NCI-H345 (cell line): ENCODE results near the gene LDLRAP1.
A peak's percentile ranks its signal among the peaks of the same experiment; 100 is the strongest.

Experiments used
- DNase-seq: peaks from one replicate; lab custom pipeline; 2025; lab: John Stamatoyannopoulos, UW

The LDLRAP1 gene

DNA sequence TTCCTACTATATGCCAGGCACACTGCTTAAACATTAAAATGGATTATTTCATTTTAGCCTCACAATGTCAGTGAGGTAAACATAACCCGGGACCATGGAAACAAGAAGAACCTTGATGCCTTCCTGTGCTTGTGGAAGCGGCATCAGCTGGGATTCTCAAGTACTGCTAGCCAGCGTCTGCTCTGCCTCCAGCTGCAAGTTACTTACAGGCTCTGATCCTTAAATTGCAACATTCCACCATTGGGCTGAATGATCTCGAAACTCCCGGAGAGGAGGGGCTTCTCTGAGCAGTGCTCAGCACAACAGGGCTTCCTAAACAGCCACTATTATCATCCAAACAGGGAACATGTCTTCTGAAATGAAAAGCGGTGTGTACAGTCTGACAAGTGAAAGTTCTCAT, 66.5 kb downstream of the LDLRAP1 start:
- no peak for DNase-seq

DNA sequence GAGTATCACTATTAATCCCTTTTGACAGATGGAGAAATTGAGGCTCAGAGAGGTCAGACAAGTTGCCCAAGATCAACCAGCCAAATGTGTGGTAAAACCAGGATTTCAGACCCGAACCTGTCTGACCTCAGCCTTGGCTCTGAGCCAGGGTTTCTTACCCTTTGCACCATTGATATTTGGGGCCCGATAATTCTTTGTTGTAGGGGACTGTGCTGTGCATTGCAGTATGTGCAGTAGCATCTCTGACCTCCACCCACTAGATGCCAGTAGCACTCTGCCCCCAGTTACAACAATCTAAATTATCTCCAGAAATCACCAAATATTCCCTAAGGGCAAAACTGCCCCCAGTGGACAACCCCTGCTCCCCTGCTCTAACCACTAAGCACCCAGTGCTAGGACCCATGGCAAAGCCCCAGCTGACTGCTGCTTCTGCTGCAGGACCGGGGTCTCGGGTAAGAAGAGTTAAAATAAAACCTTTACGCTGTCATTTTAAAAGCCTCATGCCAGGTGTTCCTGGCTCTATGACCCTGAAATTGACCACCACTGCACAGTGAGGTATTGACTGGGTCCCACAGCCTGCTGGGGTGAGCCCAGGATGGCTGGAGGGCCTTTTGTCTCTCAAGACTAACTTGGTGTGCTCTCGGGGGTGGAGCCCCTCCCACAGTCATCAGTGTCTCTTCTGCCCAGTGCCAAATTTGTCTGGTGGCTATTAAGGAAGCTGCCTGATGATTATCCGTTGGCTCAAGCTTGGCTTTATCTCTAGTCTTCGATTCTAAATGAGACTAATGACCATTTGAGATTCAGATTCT, 67.6 kb downstream of the LDLRAP1 start:
- DNase-seq, result no peak

DNA sequence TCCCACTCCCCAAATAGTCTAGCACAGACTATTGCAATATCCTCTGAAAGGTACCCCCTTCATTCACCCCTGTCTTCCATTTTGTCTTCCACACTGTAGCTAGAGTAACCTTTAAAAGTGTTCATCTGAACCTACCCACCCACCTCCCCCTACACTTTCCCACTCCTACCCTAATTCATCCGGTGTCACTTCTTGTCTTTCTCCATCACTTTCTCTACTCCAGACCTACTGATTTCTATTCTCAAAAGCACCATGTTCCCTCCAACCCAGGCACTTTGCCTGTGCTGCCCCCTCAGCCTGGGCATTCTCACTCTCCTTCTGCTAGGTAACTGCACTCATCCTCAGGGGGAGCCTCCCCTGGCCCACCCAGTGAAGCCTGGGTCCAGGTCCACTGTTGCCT, 68.4 kb downstream of the LDLRAP1 start:
- no peak for DNase-seq

DNA sequence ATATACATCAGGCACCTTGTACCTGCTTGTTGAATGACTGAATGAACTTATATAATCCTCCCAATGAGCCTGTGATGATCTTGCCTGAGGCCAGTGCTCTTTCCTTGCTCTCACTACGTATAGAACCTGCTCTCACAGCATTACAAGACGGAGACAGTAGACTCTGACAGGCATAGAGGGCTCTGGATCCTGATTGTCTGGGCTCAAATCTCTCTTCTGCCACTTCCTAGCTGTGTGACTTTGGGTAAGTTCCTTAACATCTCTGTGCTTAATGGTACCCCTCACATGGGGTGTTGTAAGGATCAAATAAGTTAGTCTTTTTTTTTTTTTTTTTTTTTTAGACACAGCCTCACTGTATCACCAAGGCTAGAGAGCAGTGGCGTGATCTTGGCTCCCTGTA, 69.0 kb downstream of the LDLRAP1 start:
- no peak for DNase-seq

DNA sequence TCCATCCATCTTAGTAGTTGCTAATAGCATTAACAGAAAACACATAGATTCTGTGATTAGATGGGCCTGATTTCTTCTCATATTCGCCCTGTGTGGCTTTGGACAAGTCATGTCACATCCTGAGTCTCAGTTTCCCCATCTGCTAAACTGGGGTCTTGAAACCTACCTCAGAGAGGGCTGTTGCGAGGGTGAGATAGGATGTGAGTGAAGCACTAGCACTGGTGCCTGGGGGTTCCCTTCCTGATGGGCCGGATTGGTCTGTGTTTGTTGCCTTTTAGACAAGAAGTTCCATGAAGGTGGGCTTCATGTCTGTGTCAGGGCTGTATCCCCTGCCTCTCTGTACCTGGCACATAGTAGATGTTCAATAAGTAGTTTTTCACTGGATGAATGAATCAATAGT, 69.7 kb downstream of the LDLRAP1 start:
- DNase-seq, result no peak

DNA sequence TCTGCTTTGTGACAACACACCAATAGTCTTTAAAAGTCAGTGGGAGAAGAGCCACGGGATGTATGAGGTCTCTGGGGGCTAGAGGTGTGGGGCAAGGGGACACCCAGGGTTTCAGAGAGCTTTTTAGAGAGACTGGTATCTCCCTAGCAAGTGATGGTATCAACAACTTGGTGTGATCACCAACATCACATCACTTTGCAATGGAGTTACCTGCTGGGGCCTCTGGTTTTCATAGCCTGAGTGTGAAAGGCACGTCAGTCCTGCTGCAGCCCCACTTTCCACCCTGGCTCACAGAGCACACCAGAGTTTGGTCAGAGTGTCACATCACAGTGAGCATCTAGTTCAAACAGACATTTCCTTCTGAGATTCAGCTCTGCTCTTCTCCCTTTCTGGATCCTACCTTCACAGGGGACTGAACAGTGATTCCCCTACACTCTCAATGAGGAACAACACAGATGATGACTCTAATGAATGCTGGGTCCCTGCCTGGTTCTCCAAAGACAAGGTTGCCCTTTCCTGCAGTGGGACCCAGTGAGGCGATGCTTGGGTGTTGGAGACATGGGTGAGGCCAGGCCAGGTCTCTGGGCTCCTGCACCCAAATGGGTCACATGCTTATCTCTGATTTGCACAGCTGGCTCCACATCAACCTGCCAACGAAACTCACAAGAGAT, 71.2 kb downstream of the LDLRAP1 start:
- no peak for DNase-seq

DNA sequence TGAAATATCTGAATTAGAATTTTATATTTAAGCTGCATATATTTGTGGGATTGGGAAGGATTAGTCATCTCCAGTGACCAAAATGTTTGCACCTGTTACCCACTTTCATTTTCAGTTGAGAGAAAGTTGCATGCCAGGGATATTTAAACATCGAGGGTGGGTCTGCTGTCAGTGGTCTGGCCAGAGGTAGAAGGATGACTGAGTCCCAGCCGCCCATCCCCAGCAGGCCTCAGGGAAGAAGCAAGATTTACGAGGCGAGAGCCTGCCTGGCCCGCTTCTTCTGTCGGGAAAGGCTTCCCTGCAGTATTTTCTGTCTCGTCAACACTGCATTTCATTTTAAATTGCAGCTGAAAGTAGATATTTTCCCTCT, 71.8 kb downstream of the LDLRAP1 start:
- no peak for DNase-seq

DNA sequence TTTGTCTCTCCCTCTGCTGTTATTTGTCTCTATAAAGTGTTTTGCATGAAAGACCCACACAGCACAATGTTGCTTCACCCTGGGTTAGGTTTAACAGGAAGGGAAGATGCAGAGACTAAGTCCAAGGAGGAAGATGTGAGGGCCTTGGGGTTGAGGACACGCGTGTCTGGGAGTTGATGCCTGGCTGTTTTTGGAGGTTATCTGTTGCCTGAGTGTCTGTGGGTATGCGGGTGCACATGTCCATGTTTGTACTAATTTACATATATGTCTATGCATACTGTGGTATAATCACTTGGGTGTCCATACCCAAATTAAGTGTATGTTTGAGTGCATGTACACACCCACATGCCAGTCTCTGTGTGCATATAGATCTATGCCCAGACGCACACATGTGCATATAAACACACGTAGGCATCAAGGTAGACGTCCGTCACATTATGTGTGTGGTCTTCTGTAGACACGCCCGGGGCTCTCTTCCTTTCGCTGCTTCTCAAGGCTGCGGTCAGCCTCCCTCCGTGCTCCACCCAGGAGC, 72.2 kb downstream of the LDLRAP1 start:
- DNase-seq, result peak; percentile 45

DNA sequence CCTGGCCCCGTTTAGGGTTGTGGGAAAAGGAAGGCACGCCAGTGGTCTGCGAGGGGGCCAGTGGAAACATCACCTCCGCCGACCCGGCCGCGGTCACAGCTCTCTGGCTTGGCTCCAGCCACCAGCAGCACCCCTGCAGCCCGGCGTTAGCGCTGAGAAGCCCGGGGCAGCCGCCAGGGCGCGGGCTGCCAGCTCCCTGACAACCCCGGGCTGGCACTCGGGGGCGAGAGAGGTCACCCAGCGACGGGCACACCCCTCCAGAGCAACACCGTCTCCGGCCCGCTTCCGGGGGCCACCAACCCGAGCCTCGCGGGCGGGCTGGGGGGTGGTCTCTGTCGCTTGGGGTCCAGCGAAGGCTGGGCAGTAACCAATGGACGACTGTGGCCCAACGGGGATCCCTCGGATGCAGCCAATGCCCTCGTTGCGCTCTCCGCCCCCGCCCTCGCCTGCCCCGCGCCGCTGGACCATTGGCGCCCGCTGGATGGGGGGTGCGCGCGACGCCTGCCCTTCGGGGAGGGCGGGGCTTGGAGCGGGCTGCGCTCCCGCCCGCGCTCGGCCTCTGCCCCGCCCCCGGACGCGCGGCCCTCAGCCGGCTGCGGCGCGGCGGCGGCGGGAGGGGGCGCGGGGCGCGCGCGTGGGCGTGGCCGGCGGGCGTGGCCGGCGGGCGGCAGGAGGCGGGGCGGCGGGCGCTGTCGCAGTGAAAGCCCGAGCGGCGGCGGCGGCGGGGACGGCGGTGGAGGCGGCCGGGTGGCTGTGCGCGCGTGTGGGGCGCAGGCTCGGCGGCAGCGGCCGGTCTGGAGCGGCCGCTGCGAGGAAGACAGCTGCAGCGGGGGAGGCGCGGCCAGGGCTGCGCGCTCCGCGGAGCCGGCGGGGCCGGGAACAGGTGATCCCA, 72.9 kb downstream of the LDLRAP1 start, which contains the start of gene MAN1C1:
Gene MAN1C1, plus strand, starts transcription at position 697 of the 892 bp plus-strand sequence. CDS start 1,007 bp downstream, outside the sequence.
- DNase-seq, result peak; percentile 92

DNA sequence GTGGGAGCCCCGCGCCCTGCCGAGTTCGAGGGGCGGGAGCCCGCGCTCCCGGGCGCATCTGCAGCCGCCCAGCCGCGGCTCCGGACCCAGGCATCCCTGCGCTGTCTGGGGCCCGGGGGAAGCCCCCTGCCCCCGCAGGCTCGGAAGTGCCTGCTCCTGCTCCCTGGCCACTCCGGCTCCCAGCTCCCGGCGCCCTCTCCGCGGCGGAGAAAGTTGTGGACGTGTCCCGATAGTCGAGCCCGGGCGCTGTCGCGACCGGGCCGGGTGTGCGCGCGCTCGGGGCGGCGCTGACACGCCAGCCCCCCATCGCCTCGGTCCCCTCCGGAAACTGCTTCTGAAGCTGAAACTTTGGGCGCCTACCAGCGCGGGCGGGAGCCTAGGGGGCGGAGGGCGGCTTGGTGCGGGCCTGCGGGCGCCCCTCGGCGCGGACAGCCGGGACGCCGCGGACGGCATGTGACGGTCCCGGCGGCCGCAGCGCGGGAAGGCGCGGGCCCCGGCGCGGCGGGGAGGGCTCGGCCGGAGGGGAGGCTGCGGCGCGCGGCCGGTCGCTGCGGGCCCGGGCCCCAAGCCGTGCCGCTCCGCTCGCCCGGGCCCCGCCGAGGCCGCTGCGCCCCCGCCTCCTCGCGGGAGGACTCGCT, 73.7 kb downstream of the LDLRAP1 start:
- no peak for DNase-seq

DNA sequence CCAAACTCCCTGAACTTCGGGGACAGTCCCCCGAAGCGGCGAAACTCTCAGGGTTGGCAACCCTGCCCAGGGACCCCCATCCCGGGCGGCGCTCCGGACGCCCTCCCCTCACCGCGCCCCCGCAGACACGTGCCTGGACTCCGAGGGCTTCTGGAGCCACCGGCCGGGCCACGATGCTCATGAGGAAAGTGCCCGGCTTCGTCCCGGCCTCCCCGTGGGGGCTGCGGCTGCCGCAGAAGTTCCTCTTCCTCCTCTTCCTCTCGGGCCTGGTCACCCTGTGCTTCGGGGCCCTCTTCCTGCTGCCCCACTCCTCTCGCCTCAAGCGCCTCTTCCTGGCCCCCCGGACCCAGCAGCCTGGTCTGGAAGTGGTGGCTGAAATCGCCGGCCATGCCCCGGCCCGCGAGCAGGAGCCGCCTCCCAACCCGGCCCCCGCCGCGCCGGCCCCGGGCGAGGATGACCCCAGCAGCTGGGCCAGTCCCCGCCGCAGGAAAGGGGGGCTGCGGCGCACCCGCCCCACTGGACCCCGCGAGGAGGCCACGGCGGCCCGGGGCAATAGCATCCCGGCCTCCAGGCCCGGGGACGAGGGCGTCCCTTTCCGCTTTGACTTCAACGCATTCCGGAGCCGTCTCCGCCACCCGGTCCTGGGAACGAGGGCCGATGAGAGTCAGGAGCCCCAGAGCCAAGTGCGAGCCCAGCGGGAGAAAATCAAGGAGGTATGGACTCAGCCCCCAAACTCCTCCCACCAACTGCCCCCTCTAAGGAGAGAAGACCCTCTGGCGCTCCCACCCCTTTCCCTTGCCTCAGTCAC, 74.4 kb downstream of the LDLRAP1 start:
- DNase-seq, result no peak

DNA sequence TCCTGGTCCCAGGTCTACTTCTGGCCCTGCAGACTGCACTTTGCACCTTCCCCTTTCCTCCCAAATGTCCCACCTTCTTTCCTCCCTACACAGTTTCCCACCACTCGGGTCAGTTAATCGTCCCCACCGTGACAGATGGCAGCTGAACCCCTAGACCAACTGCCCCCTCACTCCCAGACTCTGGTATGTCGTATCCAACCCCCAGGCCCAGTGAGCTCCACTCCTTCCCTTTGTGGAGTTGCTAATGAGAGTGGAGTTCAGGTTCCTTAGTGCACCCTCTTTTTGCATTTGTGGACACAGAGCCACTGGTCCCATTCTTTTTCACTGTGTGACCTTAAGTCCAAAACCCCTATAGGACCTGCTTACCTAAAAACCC, 75.0 kb downstream of the LDLRAP1 start:
- DNase-seq, result no peak
